WTC11 (cell line): ENCODE results near the gene NSD1. TPM values are rescaled to one million over a fixed set of nuclear protein-coding genes. Genes with fewer than 3 reads are reported as not detected.

Source experiments
- ATAC-seq: fragments of 200-7000 bp; cut with Tn5 transposase; 2 replicates; pipeline ENCODE4 v1.10.0; 2021; ENCODE audit warnings: mild to moderate bottlenecking, moderate library complexity
- CTCF ChIA-PET: fragments of 300-600 bp; sonication (Branson Sonifier 250); formaldehyde crosslinking; loops from one replicate; lab custom pipeline; 2021; ENCODE audit warnings: antibody characterized with exemption; lab: Charles Lee
- POLR2A ChIA-PET: fragments of 350-600 bp; sonication (Branson Sonifier 250); formaldehyde crosslinking; loops from one replicate; lab custom pipeline; 2021; ENCODE audit warnings: antibody characterized with exemption; lab: Charles Lee
- DNase-seq: peaks from one replicate; pipeline ENCODE4 v3.0.0; 2021; ENCODE audit warnings: low spot score
- H3K27ac Mint-ChIP-seq: 2 replicates; pipeline ENCODE4 v1.8.0; 2021; ENCODE audit warnings: mixed read lengths
- H3K27me3 Mint-ChIP-seq: 2 replicates; pipeline ENCODE4 v1.8.0; 2021; ENCODE audit warnings: low read depth, mild to moderate bottlenecking, moderate library complexity, mixed read lengths
- H3K36me3 Mint-ChIP-seq: 2 replicates; pipeline ENCODE4 v1.8.0; 2021; ENCODE audit warnings: mixed read lengths
- H3K4me1 Mint-ChIP-seq: 2 replicates; pipeline ENCODE4 v1.8.0; 2022; ENCODE audit warnings: mixed read lengths
- H3K4me3 Mint-ChIP-seq: 2 replicates; pipeline ENCODE4 v1.8.0; 2021; ENCODE audit warnings: mild to moderate bottlenecking, moderate library complexity, mixed read lengths
- H3K9me3 Mint-ChIP-seq: 2 replicates; pipeline ENCODE4 v1.8.0; 2021; ENCODE audit warnings: mixed read lengths
- AR ChIP-seq: fragments of 250-450 bp; sonication (Bioruptor Pico); IDR thresholded peaks from 2 replicates; pipeline ENCODE4 v1.9.0; 2021; ENCODE audit warnings: mild to moderate bottlenecking
- CTCF ChIP-seq: fragments of 200-600 bp; IDR thresholded peaks from 2 replicates; pipeline ENCODE4 v1.8.0; 2022; ENCODE audit warnings: antibody characterized with exemption
- FOXK1 ChIP-seq: sonication (generic); formaldehyde crosslinking; IDR thresholded peaks from 2 replicates; pipeline ENCODE4 v1.8.0; 2022; ENCODE audit warnings: mild to moderate bottlenecking, moderate library complexity, missing genetic modification reagents
- FOXP1 ChIP-seq: sonication (generic); formaldehyde crosslinking; IDR thresholded peaks from 2 replicates; pipeline ENCODE4 v1.8.0; 2022; ENCODE audit warnings: missing genetic modification reagents, mild to moderate bottlenecking, moderate library complexity, borderline replicate concordance
- HMGA2 ChIP-seq: fragments of 250-450 bp; sonication (Bioruptor Pico); IDR thresholded peaks from 2 replicates; pipeline ENCODE4 v1.4.0; 2021; ENCODE audit warnings: mild to moderate bottlenecking, moderate library complexity
- MXD4 ChIP-seq: fragments of 250-450 bp; sonication (Bioruptor Pico); IDR thresholded peaks from 2 replicates; pipeline ENCODE4 v1.8.0; 2021; ENCODE audit warnings: mild to moderate bottlenecking, moderate library complexity, borderline replicate concordance
- NR2C2 ChIP-seq: sonication (generic); formaldehyde crosslinking; IDR thresholded peaks from 2 replicates; pipeline ENCODE4 v1.8.0; 2022; ENCODE audit warnings: mild to moderate bottlenecking, missing genetic modification reagents
- NR3C1 ChIP-seq: sonication (generic); formaldehyde crosslinking; conservative IDR thresholded peaks from 2 replicates; pipeline ENCODE4 v1.8.1; 2023; ENCODE audit warnings: low read depth, mild to moderate bottlenecking, missing genetic modification reagents
- RELA ChIP-seq: sonication (generic); formaldehyde crosslinking; IDR thresholded peaks from 2 replicates; pipeline ENCODE4 v1.8.1; 2022; ENCODE audit warnings: missing genetic modification reagents, mild to moderate bottlenecking, borderline replicate concordance
- SOX15 ChIP-seq: fragments of 250-450 bp; sonication (Bioruptor Pico); IDR thresholded peaks from 2 replicates; pipeline ENCODE4 v1.9.0; 2021; ENCODE audit warnings: mild to moderate bottlenecking
- TEAD1 ChIP-seq: sonication (generic); formaldehyde crosslinking; IDR thresholded peaks from 2 replicates; pipeline ENCODE4 v1.8.0; 2022; ENCODE audit warnings: mild to moderate bottlenecking, missing genetic modification reagents
- ZBTB21 ChIP-seq: sonication (generic); formaldehyde crosslinking; IDR thresholded peaks from 2 replicates; pipeline ENCODE4 v1.8.1; 2023; ENCODE audit warnings: mild to moderate bottlenecking, missing genetic modification reagents, borderline replicate concordance
- ZNF317 ChIP-seq: sonication (generic); formaldehyde crosslinking; IDR thresholded peaks from 2 replicates; pipeline ENCODE4 v1.8.1; 2023; ENCODE audit warnings: low read depth, mild to moderate bottlenecking, moderate library complexity, missing genetic modification reagents, borderline replicate concordance
- ZNF423 ChIP-seq: fragments of 250-450 bp; sonication (Bioruptor Pico); IDR thresholded peaks from 2 replicates; pipeline ENCODE4 v2.1.2; 2022; ENCODE audit warnings: mild to moderate bottlenecking, moderate library complexity
- total RNA-seq: library from RNA; stranded (reverse); gene quantifications from 3 replicates; pipeline ENCODE4 v1.2.3, GENCODE V29; 2021
- TF ChIP-seq, protein P1 (sequence below): fragments of 250-450 bp; sonication (Bioruptor Pico); conservative IDR thresholded peaks from 2 replicates; pipeline ENCODE4 v1.9.0; 2021; ENCODE audit warnings: mild to moderate bottlenecking
- TF ChIP-seq, protein P2 (sequence below): sonication (generic); formaldehyde crosslinking; IDR thresholded peaks from 2 replicates; pipeline ENCODE4 v1.8.0; 2022; ENCODE audit warnings: mild to moderate bottlenecking, missing genetic modification reagents
- TF ChIP-seq, protein P3 (sequence below): sonication (generic); formaldehyde crosslinking; IDR thresholded peaks from 2 replicates; pipeline ENCODE4 v1.8.1; 2022; ENCODE audit warnings: mild to moderate bottlenecking, moderate library complexity, missing genetic modification reagents
- TF ChIP-seq, protein P4 (sequence below): fragments of 250-450 bp; sonication (Bioruptor Pico); IDR thresholded peaks from 2 replicates; pipeline ENCODE4 v1.8.0; 2021; ENCODE audit warnings: mild to moderate bottlenecking

The NSD1 gene
- total RNA-seq, 1 experiment from 2014 or later = 148 TPM

GRCh38 chr5:177276886-177277285, 143.3 kb downstream of the NSD1 start:
- Mint-ChIP-seq H3K4me3 (no peak overlapping the region), H3K9me3 (no peaks in the 10 kb centered on the region), H3K36me3 (peaks cover 79% of the 10 kb centered on the region), H3K4me1 (no peaks in the 10 kb centered on the region), H3K27ac (no peak overlapping the region; the same call in 1 of the 2 replicates), H3K27me3 (no peaks in the 10 kb centered on the region)
- ChIA-PET CTCF (no interaction called here), POLR2A (interaction anchor here (0.6 kb wide), 1 partner anchor 36 kb away, joined by 3 read pairs; no protein-coding TSS in a partner anchor)
- DNase-seq (no peak), ATAC-seq (no peak)
- no peak for TF ChIP-seq ZBTB21 (CRISPR knock-in tag)
- no peak for TF ChIP-seq RELA (CRISPR knock-in tag)
- TF ChIP-seq, protein P1, sequence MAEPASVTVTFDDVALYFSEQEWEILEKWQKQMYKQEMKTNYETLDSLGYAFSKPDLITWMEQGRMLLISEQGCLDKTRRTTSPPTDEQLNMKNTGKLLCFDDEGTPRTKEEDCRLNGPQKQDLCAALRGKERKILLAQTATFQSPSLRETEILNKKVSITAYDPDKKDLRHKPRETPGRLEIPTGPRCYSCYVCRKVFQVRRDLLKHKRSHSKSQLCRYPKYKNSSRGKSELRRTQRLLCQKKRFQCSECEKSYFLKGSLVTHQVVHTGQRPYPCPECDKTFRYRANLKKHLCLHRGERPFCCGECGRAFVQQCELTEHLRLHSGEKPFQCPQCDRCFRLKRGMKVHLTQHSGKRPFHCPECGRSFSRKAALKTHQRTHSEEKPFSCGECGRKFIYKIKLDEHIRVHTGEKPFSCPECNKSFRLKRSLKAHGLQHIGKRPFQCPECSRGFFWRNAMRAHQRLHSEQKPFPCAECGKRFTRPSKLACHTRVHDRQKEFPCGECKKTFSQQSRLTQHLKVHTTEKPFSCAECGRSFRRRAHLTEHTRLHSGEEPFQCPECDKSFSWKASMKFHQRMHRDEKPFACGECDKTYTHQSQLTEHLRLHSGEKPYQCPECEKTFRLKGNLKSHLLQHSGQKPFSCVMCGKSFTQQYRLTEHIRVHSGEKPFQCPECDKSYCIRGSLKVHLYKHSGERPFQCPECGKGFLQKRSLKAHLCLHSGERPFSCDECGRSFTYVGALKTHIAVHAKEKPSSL (CRISPR knock-in tag) = no peak
- no peak for TF ChIP-seq ZNF317 (CRISPR knock-in tag)
- TF ChIP-seq MXD4 (CRISPR knock-in tag) = no peak
- TF ChIP-seq NR3C1 (CRISPR knock-in tag) = no peak
- TF ChIP-seq ZNF423 = no peak
- TF ChIP-seq, protein P2, sequence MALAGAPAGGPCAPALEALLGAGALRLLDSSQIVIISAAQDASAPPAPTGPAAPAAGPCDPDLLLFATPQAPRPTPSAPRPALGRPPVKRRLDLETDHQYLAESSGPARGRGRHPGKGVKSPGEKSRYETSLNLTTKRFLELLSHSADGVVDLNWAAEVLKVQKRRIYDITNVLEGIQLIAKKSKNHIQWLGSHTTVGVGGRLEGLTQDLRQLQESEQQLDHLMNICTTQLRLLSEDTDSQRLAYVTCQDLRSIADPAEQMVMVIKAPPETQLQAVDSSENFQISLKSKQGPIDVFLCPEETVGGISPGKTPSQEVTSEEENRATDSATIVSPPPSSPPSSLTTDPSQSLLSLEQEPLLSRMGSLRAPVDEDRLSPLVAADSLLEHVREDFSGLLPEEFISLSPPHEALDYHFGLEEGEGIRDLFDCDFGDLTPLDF = no peak
- TF ChIP-seq NR2C2 (CRISPR knock-in tag) = no peak
- TF ChIP-seq SOX15 (CRISPR knock-in tag) = no peak
- no peak for TF ChIP-seq AR (CRISPR knock-in tag)
- TF ChIP-seq, protein P3, sequence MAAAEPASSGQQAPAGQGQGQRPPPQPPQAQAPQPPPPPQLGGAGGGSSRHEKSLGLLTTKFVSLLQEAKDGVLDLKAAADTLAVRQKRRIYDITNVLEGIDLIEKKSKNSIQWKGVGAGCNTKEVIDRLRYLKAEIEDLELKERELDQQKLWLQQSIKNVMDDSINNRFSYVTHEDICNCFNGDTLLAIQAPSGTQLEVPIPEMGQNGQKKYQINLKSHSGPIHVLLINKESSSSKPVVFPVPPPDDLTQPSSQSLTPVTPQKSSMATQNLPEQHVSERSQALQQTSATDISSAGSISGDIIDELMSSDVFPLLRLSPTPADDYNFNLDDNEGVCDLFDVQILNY (CRISPR knock-in tag) = no peak
- no peak for TF ChIP-seq FOXP1 (CRISPR knock-in tag)
- TF ChIP-seq HMGA2 (CRISPR knock-in tag) = no peak
- TF ChIP-seq TEAD1 (CRISPR knock-in tag) = no peak
- TF ChIP-seq CTCF = no peak
- no peak for TF ChIP-seq FOXK1 (CRISPR knock-in tag)
- TF ChIP-seq, protein P4, sequence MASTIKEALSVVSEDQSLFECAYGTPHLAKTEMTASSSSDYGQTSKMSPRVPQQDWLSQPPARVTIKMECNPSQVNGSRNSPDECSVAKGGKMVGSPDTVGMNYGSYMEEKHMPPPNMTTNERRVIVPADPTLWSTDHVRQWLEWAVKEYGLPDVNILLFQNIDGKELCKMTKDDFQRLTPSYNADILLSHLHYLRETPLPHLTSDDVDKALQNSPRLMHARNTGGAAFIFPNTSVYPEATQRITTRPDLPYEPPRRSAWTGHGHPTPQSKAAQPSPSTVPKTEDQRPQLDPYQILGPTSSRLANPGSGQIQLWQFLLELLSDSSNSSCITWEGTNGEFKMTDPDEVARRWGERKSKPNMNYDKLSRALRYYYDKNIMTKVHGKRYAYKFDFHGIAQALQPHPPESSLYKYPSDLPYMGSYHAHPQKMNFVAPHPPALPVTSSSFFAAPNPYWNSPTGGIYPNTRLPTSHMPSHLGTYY (CRISPR knock-in tag) = no peak
